ENCODE results near the gene CEP112.

The CEP112 gene

DNA sequence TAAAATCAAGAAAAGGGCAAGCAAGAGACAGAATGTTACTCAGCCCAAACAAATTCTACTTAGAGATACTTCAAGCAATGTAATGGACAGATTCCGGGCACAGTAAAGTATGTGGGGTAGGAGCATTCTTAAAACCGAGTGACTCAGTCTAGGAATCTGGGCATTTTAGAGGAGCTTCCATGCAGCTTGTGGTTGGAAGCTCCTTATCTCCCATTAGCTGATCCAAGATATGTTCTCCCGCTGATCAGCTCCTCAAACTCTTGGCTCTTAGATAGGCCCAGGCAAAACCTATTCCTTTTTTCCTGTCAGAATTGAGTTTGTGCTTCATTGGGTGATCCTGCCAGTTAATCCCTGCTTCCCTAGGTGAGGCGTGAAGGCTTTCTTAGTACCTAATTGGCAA is 303.3 kb downstream of the CEP112 start:
- Histone ChIP-seq H3K9me3 (ENCODE audit: insufficient read depth, low read depth, low read length) (no peaks in the 10 kb centered on the region), H3K36me3 (ENCODE audit: control insufficient read depth in 1 of 2, insufficient read depth in 2 of 2, low read length in 2 of 2) (no peaks in the 10 kb centered on the region), H3K27me3 (ENCODE audit: insufficient read depth, low read length) (no peaks in the 10 kb centered on the region), H3K79me1 (ENCODE audit: low read length) (no peaks in the 10 kb centered on the region), H3K23ac (ENCODE audit: low read length) (no peak overlapping the region), H3K9ac (ENCODE audit: low read length) (no peak overlapping the region), H3K4ac (ENCODE audit: low read depth, low read length) (no peak overlapping the region), H3K18ac (ENCODE audit: low read length) (no peak overlapping the region), H2AFZ (ENCODE audit: insufficient read depth, low read length, poor library complexity) (no peak overlapping the region), H3K14ac (ENCODE audit: low read length) (no peak overlapping the region), H3K4me1 (ENCODE audit: control insufficient read depth in 1 of 2, insufficient read depth in 2 of 2, low read length in 2 of 2) (no peaks in the 10 kb centered on the region), H2BK5ac (ENCODE audit: low read depth, low read length, poor library complexity) (no peak overlapping the region), H2BK12ac (ENCODE audit: low read length) (no peak overlapping the region), H4K12ac (ENCODE audit: low read depth, low read length) (no peak overlapping the region), H4K91ac (ENCODE audit: low read depth, low read length) (no peak overlapping the region), H2BK120ac (ENCODE audit: insufficient read depth, low read length, poor library complexity) (no peak overlapping the region), H3K27ac (ENCODE audit: low read depth, low read length) (no peak overlapping the region), H3K4me3 (ENCODE audit: low read depth, low read length) (no peak overlapping the region), H2AK5ac (ENCODE audit: low read length) (no peak overlapping the region), H3K4me2 (ENCODE audit: low read length) (no peak overlapping the region), H3K79me2 (ENCODE audit: control insufficient read depth, insufficient read depth, low read length, poor library complexity) (no peaks in the 10 kb centered on the region), H4K8ac (ENCODE audit: low read depth, low read length) (no peak overlapping the region)
- no peak for DNase-seq
- no CpG with 5 or more reads among the region's 4 CpGs for whole genome bisulfite sequencing (ENCODE audit: extremely low coverage, insufficient coverage, insufficient read length)

DNA sequence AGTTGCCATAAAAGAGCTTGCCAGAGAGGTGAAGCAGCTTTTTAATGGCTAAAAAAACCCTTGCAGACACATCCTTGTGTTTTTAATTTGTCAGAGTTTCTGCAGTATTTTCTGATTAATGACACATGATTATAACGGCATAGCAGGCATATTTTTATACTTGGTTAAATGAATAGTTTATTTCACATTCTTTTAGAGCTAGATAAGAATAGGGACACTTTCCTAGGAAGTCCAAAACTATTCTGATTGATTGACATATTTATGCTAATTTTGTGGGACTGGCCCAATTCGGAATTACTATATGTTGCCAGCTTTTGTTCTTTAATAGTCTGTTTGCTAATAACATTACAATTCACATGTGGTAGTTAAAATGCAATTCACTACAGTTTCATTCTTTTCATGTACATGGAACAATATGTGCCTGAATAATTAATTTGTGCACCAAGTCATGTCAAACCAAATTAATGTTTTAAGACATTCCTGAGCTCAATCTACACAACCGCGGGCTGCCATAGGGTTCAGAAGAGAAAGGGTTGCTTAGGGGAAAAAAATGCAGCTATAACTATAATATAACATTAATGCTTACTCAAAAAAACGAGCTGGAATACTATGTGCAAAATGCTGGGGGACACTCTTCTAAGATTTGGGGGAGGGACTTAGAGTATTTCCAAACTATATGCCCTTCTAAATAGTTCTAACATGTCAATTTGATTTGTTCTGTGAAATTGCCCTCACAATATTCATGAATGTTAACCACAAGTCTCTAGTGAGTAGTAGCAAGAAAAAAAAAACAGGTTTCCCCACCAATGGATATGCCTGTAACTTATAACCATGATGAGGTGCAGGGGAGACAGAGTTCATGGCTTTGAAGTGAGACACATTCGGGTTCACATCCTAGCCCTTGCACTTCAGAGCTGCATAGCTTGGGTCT is 305.4 kb downstream of the CEP112 start:
- H3K27me3 ChIP-seq (ENCODE audit: insufficient read depth, low read length), result no peaks in the 10 kb centered on the region

DNA sequence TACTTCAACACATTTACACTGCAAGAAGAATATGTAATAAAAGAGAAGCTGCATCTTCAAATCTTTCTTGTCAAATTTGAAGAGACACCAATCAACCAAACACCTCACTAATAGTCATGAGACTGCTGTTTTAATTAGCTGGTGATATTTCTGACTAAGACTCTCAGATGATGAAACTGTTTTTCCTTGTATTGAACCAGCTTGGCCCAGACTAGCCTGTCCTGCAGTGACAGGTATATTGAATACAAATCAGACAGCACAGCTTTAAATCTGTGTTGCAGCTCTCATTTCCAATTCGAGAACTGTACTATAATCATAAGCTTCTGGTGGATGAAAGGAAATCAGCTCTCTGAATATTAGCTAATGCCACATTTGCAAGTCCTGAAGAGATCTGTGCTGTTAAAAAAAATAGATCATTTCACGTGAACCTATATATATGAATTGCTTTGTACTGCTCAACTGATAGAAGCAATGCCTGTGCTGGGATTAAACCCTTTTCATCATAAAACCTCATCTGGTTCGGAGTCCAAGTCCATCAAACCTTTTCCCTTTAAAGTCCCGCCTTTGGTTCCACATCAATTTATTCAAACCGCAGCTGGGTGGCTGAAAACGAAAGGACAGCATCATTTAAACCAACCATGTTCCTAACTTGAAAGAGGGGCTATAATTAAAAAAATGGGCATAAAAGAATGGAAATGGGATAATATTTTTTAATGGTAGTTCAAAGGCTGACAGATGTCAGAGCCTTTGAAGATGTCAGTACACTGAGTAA is 306.2 kb downstream of the CEP112 start:
- Histone ChIP-seq H4K91ac (ENCODE audit: low read depth, low read length) (no peak overlapping the region), H3K4ac (ENCODE audit: low read depth, low read length) (no peak overlapping the region), H3K27me3 (ENCODE audit: insufficient read depth, low read length) (no peaks in the 10 kb centered on the region), H3K4me1 (ENCODE audit: control insufficient read depth in 1 of 2, insufficient read depth in 2 of 2, low read length in 2 of 2) (no peaks in the 10 kb centered on the region), H3K79me1 (ENCODE audit: low read length) (no peaks in the 10 kb centered on the region), H2AFZ (ENCODE audit: insufficient read depth, low read length, poor library complexity) (no peak overlapping the region), H3K79me2 (ENCODE audit: control insufficient read depth, insufficient read depth, low read length, poor library complexity) (no peaks in the 10 kb centered on the region), H2BK5ac (ENCODE audit: low read depth, low read length, poor library complexity) (no peak overlapping the region), H2BK12ac (ENCODE audit: low read length) (no peak overlapping the region), H3K23ac (ENCODE audit: low read length) (no peak overlapping the region), H4K12ac (ENCODE audit: low read depth, low read length) (no peak overlapping the region), H2AK5ac (ENCODE audit: low read length) (no peak overlapping the region), H4K8ac (ENCODE audit: low read depth, low read length) (no peak overlapping the region), H3K27ac (ENCODE audit: low read depth, low read length) (no peak overlapping the region), H3K36me3 (ENCODE audit: control insufficient read depth in 1 of 2, insufficient read depth in 2 of 2, low read length in 2 of 2) (no peaks in the 10 kb centered on the region), H3K9ac (ENCODE audit: low read length) (no peak overlapping the region), H3K18ac (ENCODE audit: low read length) (no peak overlapping the region), H3K4me3 (ENCODE audit: low read depth, low read length) (no peak overlapping the region), H3K9me3 (ENCODE audit: insufficient read depth, low read depth, low read length) (no peaks in the 10 kb centered on the region), H3K14ac (ENCODE audit: low read length) (no peak overlapping the region), H2BK120ac (ENCODE audit: insufficient read depth, low read length, poor library complexity) (no peak overlapping the region), H3K4me2 (ENCODE audit: low read length) (no peak overlapping the region)
- no peak for DNase-seq
- no CpG with 5 or more reads among the region's 6 CpGs for WGBS (ENCODE audit: extremely low coverage, insufficient coverage, insufficient read length)

More for the DNA sequence above, 305.4 kb downstream of the CEP112 start:
- no peaks in the 10 kb centered on the region for H3K79me2 ChIP-seq (ENCODE audit: control insufficient read depth, insufficient read depth, low read length, poor library complexity)
- H3K4me3 ChIP-seq (ENCODE audit: low read depth, low read length), result no peak overlapping the region
- H3K4me1 ChIP-seq (ENCODE audit: control insufficient read depth in 1 of 2, insufficient read depth in 2 of 2, low read length in 2 of 2), result no peaks in the 10 kb centered on the region
- WGBS (ENCODE audit: extremely low coverage, insufficient coverage, insufficient read length), result no CpG with 5 or more reads among the region's 6 CpGs
- H2AFZ ChIP-seq (ENCODE audit: insufficient read depth, low read length, poor library complexity), result no peak overlapping the region
- H3K9me3 ChIP-seq (ENCODE audit: insufficient read depth, low read depth, low read length), result no peaks in the 10 kb centered on the region
- no peak overlapping the region for H3K18ac ChIP-seq (ENCODE audit: low read length)
- H3K27ac ChIP-seq (ENCODE audit: low read depth, low read length), result no peak overlapping the region
- no peak overlapping the region for H3K4ac ChIP-seq (ENCODE audit: low read depth, low read length)
- H2AK5ac ChIP-seq (ENCODE audit: low read length), result no peak overlapping the region
- no peak overlapping the region for H2BK120ac ChIP-seq (ENCODE audit: insufficient read depth, low read length, poor library complexity)
- H3K23ac ChIP-seq (ENCODE audit: low read length), result no peak overlapping the region
- no peaks in the 10 kb centered on the region for H3K79me1 ChIP-seq (ENCODE audit: low read length)
- DNase-seq, result no peak
- no peak overlapping the region for H2BK12ac ChIP-seq (ENCODE audit: low read length)
- H2BK5ac ChIP-seq (ENCODE audit: low read depth, low read length, poor library complexity), result no peak overlapping the region
- H3K14ac ChIP-seq (ENCODE audit: low read length), result no peak overlapping the region
- no peak overlapping the region for H3K9ac ChIP-seq (ENCODE audit: low read length)
- no peaks in the 10 kb centered on the region for H3K36me3 ChIP-seq (ENCODE audit: control insufficient read depth in 1 of 2, insufficient read depth in 2 of 2, low read length in 2 of 2)
- no peak overlapping the region for H4K91ac ChIP-seq (ENCODE audit: low read depth, low read length)
- no peak overlapping the region for H3K4me2 ChIP-seq (ENCODE audit: low read length)
- no peak overlapping the region for H4K8ac ChIP-seq (ENCODE audit: low read depth, low read length)
- no peak overlapping the region for H4K12ac ChIP-seq (ENCODE audit: low read depth, low read length)

DNA sequence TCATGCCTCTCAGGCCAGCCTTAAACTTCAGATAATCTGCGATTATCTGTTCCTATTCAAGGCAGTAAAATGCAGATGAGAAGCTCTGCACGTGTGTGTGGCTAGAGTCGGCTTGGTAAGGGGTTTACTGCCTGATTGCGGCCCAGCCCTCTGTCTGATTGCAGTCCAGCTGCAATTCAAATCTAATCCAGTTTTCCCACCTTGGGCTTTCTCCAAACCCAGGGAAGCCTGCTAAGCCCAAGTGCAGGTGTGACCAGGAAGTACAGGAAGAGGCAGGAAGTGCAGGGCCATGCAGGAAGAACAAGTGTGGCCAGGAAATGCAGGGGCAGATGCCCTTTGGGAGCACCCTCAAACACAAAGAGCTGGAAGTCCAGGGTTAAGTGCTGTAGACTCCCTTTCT is 314.9 kb downstream of the CEP112 start:
- Histone ChIP-seq H3K4me2 (ENCODE audit: low read length) (no peak overlapping the region), H2AFZ (ENCODE audit: insufficient read depth, low read length, poor library complexity) (no peak overlapping the region), H4K12ac (ENCODE audit: low read depth, low read length) (no peak overlapping the region), H4K91ac (ENCODE audit: low read depth, low read length) (no peak overlapping the region), H3K27me3 (ENCODE audit: insufficient read depth, low read length) (no peaks in the 10 kb centered on the region), H4K8ac (ENCODE audit: low read depth, low read length) (no peak overlapping the region), H3K36me3 (ENCODE audit: control insufficient read depth in 1 of 2, insufficient read depth in 2 of 2, low read length in 2 of 2) (peaks cover 0 to 2% of the 10 kb centered on the region in 2 experiments), H2BK5ac (ENCODE audit: low read depth, low read length, poor library complexity) (no peak overlapping the region), H2BK120ac (ENCODE audit: insufficient read depth, low read length, poor library complexity) (no peak overlapping the region), H3K79me1 (ENCODE audit: low read length) (no peaks in the 10 kb centered on the region), H3K4ac (ENCODE audit: low read depth, low read length) (no peak overlapping the region), H3K27ac (ENCODE audit: low read depth, low read length) (no peak overlapping the region), H3K4me1 (ENCODE audit: control insufficient read depth in 1 of 2, insufficient read depth in 2 of 2, low read length in 2 of 2) (no peaks in the 10 kb centered on the region), H2AK5ac (ENCODE audit: low read length) (no peak overlapping the region), H3K9me3 (ENCODE audit: insufficient read depth, low read depth, low read length) (peaks cover 4% of the 10 kb centered on the region), H3K18ac (ENCODE audit: low read length) (no peak overlapping the region), H3K4me3 (ENCODE audit: low read depth, low read length) (no peak overlapping the region), H3K79me2 (ENCODE audit: control insufficient read depth, insufficient read depth, low read length, poor library complexity) (no peaks in the 10 kb centered on the region), H3K23ac (ENCODE audit: low read length) (no peak overlapping the region), H3K9ac (ENCODE audit: low read length) (no peak overlapping the region), H3K14ac (ENCODE audit: low read length) (no peak overlapping the region), H2BK12ac (ENCODE audit: low read length) (no peak overlapping the region)
- no CpG with 5 or more reads among the region's 4 CpGs for WGBS (ENCODE audit: extremely low coverage, insufficient coverage, insufficient read length)
- no peak for DNase-seq
